HepG2 (cell line): ENCODE measurements around the gene C2orf15. TPM values are rescaled to one million over a fixed set of nuclear protein-coding genes. Genes with fewer than 3 reads are reported as not detected.

Experiments
- CBX2 ChIP-seq, 2 experiments: fragments of 200-600 bp in 1 of 2; sonication (generic); formaldehyde crosslinking in 1 of 2; IDR thresholded peaks; 2 replicates each; pipeline versions ENCODE4 v1.7.0 to v1.8.1; 2018 to 2022; ENCODE audit warnings: low read depth in 2 of 2, low read length in 1 of 2, mild to moderate bottlenecking in 1 of 2, missing genetic modification reagents in 1 of 2
- CEBPB ChIP-seq: IDR thresholded peaks from 2 replicates; pipeline ENCODE4 v1.6.1; 2011; ENCODE audit warnings: low read depth, low read length, improper control_type of control experiment, borderline replicate concordance
- FLYWCH1 ChIP-seq: sonication (generic); formaldehyde crosslinking; IDR thresholded peaks from 2 replicates; pipeline ENCODE4 v1.8.1; 2023; ENCODE audit warnings: mild to moderate bottlenecking, missing genetic modification reagents
- FOSL2 ChIP-seq: sonication (generic); formaldehyde crosslinking; IDR thresholded peaks from 2 replicates; pipeline ENCODE4 v1.4.0; 2020; ENCODE audit warnings: missing genetic modification reagents
- HDAC2 ChIP-seq: sonication (generic); formaldehyde crosslinking; IDR thresholded peaks from 2 replicates; pipeline ENCODE4 v1.4.0; 2020; ENCODE audit warnings: missing genetic modification reagents
- KDM6A ChIP-seq: IDR thresholded peaks from 2 replicates; pipeline ENCODE4 v1.6.1; 2016; ENCODE audit warnings: low read depth
- KLF16 ChIP-seq, 2 experiments: sonication (generic) in 1 of 2; formaldehyde crosslinking in 1 of 2; IDR thresholded peaks; 2 replicates each; pipeline versions ENCODE4 v1.6.1 to v1.8.0; 2016 to 2023; ENCODE audit warnings: missing genetic modification reagents in 2 of 2, missing compliant biosample characterization in 1 of 2
- SKI ChIP-seq: fragments of 450-650 bp; IDR thresholded peaks from one replicate; pipeline ENCODE4 v1.6.1; 2018; ENCODE audit warnings: mild to moderate bottlenecking; ENCODE audit not compliant: partially characterized antibody
- TP53 ChIP-seq: sonication (generic); formaldehyde crosslinking; conservative IDR thresholded peaks from 2 replicates; pipeline ENCODE4 v1.4.0; 2020; ENCODE audit warnings: missing genetic modification reagents
- YEATS2 ChIP-seq: sonication (generic); formaldehyde crosslinking; IDR thresholded peaks from 2 replicates; pipeline ENCODE4 v1.4.0; 2020; ENCODE audit warnings: missing genetic modification reagents, borderline replicate concordance
- ZBTB42 ChIP-seq: sonication (generic); formaldehyde crosslinking; IDR thresholded peaks from 2 replicates; pipeline ENCODE4 v1.5.0; 2020; ENCODE audit warnings: mild to moderate bottlenecking, missing genetic modification reagents
- ZKSCAN8 ChIP-seq: IDR thresholded peaks from 2 replicates; pipeline ENCODE4 v1.6.1; 2016; ENCODE audit warnings: borderline replicate concordance, missing genetic modification reagents, missing compliant biosample characterization
- ZMYM2 ChIP-seq: sonication (generic); formaldehyde crosslinking; IDR thresholded peaks from 2 replicates; pipeline ENCODE4 v1.8.0; 2022; ENCODE audit warnings: mild to moderate bottlenecking, missing genetic modification reagents
- ZNF180 ChIP-seq: sonication (generic); formaldehyde crosslinking; IDR thresholded peaks from 2 replicates; pipeline ENCODE4 v1.4.0; 2020; ENCODE audit warnings: low read depth, missing genetic modification reagents, borderline replicate concordance
- ZNF207 ChIP-seq: fragments of 450-650 bp; IDR thresholded peaks from 2 replicates; pipeline ENCODE4 v1.6.1; 2016; ENCODE audit warnings: antibody characterized with exemption, borderline replicate concordance
- ZNF230 ChIP-seq: sonication (generic); formaldehyde crosslinking; IDR thresholded peaks from 2 replicates; pipeline ENCODE4 v1.4.0; 2020; ENCODE audit warnings: mild to moderate bottlenecking, missing genetic modification reagents
- ZNF549 ChIP-seq: sonication (generic); formaldehyde crosslinking; IDR thresholded peaks from 2 replicates; pipeline ENCODE4 v1.5.0; 2020; ENCODE audit warnings: missing genetic modification reagents
- polyA plus RNA-seq, 8 experiments: library from polyadenylated mRNA; depleted of rRNA in 3 of 8; stranded (reverse) in 7 of 8; unstranded in 1 of 8; fragments of >200 nt; fragmentation: Illumina TruSeq in 4 of 8; extraction: Trizol in 4 of 8; gene quantifications; 2 replicates each; pipeline versions ENCODE4 v1.2.1 to v1.2.3, GENCODE V29; 2011 to 2016; ENCODE audit warnings: low read depth in 4 of 8, missing spikeins in 1 of 8, mixed read lengths in 1 of 8; ENCODE audit not compliant: insufficient read depth in 1 of 8
- total RNA-seq, 5 experiments: library from RNA; depleted of rRNA; stranded (reverse); fragments of >200 nt; fragmentation: Illumina TruSeq; extraction: Trizol; gene quantifications; 2 replicates each; pipeline ENCODE4 v1.2.3, GENCODE V29; 2016; ENCODE audit warnings: low read depth in 1 of 5
- TF ChIP-seq, protein P1 (sequence below): fragments of 450-650 bp; IDR thresholded peaks from 2 replicates; pipeline ENCODE4 v1.6.1; 2016
- TF ChIP-seq, protein P2 (sequence below): sonication (generic); formaldehyde crosslinking; IDR thresholded peaks from 2 replicates; pipeline ENCODE4 v1.4.0; 2020; ENCODE audit warnings: missing genetic modification reagents
- TF ChIP-seq, protein P3 (sequence below): sonication (generic); formaldehyde crosslinking; conservative IDR thresholded peaks from 2 replicates; pipeline ENCODE4 v1.4.0; 2020; ENCODE audit warnings: missing genetic modification reagents
- TF ChIP-seq, protein P4 (sequence below): sonication (generic); formaldehyde crosslinking; IDR thresholded peaks from 2 replicates; pipeline ENCODE4 v1.5.0; 2020; ENCODE audit warnings: missing genetic modification reagents
- TF ChIP-seq, protein P5 (sequence below): sonication (generic); formaldehyde crosslinking; IDR thresholded peaks from 2 replicates; pipeline ENCODE4 v1.5.0; 2020; ENCODE audit warnings: missing genetic modification reagents

C2orf15 gene
- total and polyA plus RNA-seq, 2 of the 13 experiments (the other 11 are each of a cell fraction or from before 2014, with no cell fraction given), result 5.5 to 8.3 TPM

DNA sequence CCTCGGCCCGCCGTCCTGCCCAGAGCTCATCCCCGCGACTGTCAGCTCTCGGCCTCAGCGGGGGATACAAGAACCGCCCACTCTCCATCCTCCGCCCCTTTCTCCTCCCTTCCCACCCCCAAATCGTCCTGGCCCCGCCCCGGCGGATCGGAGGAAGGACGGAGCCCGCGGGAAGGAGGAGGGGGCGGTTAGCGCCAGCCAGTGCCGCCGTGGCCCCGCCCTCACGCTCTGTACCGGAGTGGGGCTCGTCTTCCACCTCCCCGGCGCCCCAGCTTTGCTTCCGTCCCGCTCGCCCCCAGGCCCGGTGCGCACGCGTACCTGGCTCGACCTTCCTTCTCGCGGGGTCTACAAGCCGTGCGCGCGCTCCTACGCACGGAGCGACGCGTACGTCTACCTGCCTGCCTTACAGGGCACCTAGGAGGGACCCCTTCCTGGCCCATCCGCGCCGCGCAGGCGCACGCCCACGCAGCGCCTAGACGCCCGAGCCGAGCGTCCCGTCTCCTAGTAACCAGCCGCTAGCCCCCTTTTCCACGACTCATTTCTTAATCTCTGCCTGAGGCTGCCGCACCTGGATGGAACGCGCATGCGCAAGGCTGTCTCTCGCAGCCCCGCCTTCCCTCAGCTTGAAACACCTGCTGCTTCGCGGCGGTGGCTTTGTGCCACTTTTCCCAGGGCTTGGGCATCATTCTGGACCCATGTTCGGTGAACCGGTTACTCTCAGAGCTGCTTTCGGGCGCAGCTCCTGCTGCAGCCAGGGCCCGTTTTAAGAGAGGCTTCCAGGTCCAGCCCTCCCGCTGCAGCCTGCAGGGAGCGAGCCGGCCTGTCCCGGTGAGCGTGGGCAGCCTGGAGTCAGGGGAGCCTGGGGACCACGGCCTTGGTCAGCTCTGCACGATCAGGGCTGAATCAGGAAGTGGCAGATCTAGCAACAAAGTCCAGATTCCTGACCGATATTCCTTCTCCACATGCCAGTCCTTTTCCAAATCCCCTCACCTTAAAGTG is at the start of gene C2orf15 (continued):
- TF ChIP-seq, protein P1, sequence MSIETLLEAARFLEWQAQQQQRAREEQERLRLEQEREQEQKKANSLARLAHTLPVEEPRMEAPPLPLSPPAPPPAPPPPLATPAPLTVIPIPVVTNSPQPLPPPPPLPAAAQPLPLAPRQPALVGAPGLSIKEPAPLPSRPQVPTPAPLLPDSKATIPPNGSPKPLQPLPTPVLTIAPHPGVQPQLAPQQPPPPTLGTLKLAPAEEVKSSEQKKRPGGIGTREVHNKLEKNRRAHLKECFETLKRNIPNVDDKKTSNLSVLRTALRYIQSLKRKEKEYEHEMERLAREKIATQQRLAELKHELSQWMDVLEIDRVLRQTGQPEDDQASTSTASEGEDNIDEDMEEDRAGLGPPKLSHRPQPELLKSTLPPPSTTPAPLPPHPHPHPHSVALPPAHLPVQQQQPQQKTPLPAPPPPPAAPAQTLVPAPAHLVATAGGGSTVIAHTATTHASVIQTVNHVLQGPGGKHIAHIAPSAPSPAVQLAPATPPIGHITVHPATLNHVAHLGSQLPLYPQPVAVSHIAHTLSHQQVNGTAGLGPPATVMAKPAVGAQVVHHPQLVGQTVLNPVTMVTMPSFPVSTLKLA, result peak; percentile 1; the same call in 1 of the 2 replicates
- peak; percentile 32; the same call in 1 of the 2 replicates for TF ChIP-seq ZNF230
- no peak for TF ChIP-seq FLYWCH1 (CRISPR knock-in tag)
- TF ChIP-seq ZMYM2 (CRISPR knock-in tag), result 0 out of 2 replicates have a peak, but pooled peaks have one; percentile 65
- TF ChIP-seq TP53 (CRISPR knock-in tag), result no peak
- TF ChIP-seq HDAC2 (CRISPR knock-in tag), result peak; percentile 46
- TF ChIP-seq KLF16 (CRISPR knock-in tag; IDR thresholded peaks at IDR 0.05), result peak in 1 of 2 experiments; percentile 75; a peak in 2 of 4 replicates
- TF ChIP-seq YEATS2 (CRISPR knock-in tag), result peak; percentile 91
- TF ChIP-seq, protein P2, sequence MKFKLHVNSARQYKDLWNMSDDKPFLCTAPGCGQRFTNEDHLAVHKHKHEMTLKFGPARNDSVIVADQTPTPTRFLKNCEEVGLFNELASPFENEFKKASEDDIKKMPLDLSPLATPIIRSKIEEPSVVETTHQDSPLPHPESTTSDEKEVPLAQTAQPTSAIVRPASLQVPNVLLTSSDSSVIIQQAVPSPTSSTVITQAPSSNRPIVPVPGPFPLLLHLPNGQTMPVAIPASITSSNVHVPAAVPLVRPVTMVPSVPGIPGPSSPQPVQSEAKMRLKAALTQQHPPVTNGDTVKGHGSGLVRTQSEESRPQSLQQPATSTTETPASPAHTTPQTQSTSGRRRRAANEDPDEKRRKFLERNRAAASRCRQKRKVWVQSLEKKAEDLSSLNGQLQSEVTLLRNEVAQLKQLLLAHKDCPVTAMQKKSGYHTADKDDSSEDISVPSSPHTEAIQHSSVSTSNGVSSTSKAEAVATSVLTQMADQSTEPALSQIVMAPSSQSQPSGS (CRISPR knock-in tag), result 0 out of 2 replicates have a peak, but pooled peaks have one; percentile 37
- TF ChIP-seq FOSL2 (CRISPR knock-in tag), result no peak; the same call in 1 of the 2 replicates
- TF ChIP-seq, protein P3, sequence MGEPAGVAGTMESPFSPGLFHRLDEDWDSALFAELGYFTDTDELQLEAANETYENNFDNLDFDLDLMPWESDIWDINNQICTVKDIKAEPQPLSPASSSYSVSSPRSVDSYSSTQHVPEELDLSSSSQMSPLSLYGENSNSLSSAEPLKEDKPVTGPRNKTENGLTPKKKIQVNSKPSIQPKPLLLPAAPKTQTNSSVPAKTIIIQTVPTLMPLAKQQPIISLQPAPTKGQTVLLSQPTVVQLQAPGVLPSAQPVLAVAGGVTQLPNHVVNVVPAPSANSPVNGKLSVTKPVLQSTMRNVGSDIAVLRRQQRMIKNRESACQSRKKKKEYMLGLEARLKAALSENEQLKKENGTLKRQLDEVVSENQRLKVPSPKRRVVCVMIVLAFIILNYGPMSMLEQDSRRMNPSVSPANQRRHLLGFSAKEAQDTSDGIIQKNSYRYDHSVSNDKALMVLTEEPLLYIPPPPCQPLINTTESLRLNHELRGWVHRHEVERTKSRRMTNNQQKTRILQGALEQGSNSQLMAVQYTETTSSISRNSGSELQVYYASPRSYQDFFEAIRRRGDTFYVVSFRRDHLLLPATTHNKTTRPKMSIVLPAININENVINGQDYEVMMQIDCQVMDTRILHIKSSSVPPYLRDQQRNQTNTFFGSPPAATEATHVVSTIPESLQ (CRISPR knock-in tag), result 0 out of 2 replicates have a peak, but pooled peaks have one; percentile 19
- no peak for TF ChIP-seq ZNF207
- TF ChIP-seq ZNF549, result no peak
- no peak for TF ChIP-seq KDM6A (CRISPR knock-in tag)
- no peak for TF ChIP-seq SKI
- TF ChIP-seq CEBPB, result peak; percentile 63; the same call in 1 of the 2 replicates
- TF ChIP-seq, protein P4, sequence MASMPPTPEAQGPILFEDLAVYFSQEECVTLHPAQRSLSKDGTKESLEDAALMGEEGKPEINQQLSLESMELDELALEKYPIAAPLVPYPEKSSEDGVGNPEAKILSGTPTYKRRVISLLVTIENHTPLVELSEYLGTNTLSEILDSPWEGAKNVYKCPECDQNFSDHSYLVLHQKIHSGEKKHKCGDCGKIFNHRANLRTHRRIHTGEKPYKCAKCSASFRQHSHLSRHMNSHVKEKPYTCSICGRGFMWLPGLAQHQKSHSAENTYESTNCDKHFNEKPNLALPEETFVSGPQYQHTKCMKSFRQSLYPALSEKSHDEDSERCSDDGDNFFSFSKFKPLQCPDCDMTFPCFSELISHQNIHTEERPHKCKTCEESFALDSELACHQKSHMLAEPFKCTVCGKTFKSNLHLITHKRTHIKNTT (CRISPR knock-in tag), result no peak
- TF ChIP-seq ZNF180 (CRISPR knock-in tag), result no peak
- TF ChIP-seq CBX2 (IDR thresholded peaks at IDR 0.05; ENCODE audit: low read depth, low read length), result no peak
- TF ChIP-seq CBX2 (CRISPR knock-in tag; IDR thresholded peaks at IDR 0.05; ENCODE audit: low read depth), result no peak
- TF ChIP-seq ZKSCAN8 (CRISPR knock-in tag), result no peak; the same call in 1 of the 2 replicates
- TF ChIP-seq ZBTB42 (CRISPR knock-in tag), result no peak
- TF ChIP-seq, protein P5, sequence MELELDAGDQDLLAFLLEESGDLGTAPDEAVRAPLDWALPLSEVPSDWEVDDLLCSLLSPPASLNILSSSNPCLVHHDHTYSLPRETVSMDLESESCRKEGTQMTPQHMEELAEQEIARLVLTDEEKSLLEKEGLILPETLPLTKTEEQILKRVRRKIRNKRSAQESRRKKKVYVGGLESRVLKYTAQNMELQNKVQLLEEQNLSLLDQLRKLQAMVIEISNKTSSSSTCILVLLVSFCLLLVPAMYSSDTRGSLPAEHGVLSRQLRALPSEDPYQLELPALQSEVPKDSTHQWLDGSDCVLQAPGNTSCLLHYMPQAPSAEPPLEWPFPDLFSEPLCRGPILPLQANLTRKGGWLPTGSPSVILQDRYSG (CRISPR knock-in tag), result peak; percentile 73; the same call in 1 of the 2 replicates
